ENCODE measurements around the gene SERF1B. TPM values are rescaled to one million over a fixed set of nuclear protein-coding genes. Genes with fewer than 3 reads are reported as not detected.
"Not testable (repeated sequence)": the region's sequence is repeated elsewhere in the genome, so short reads cannot be mapped to it uniquely, and the experiment has no call there.

Gene SERF1B
- total RNA-seq: 33.8 and 59.3 TPM in 2 replicates

GRCh38 chr5:70025106-70025844, at the start of gene SERF1B:
Gene SERF1B, plus strand, starts transcription at chr5:70025251. Its CDS starts 201 bp downstream, at chr5:70025452.
- DNase-seq (ENCODE audit: low read depth): not testable (repeated sequence)

DNA sequence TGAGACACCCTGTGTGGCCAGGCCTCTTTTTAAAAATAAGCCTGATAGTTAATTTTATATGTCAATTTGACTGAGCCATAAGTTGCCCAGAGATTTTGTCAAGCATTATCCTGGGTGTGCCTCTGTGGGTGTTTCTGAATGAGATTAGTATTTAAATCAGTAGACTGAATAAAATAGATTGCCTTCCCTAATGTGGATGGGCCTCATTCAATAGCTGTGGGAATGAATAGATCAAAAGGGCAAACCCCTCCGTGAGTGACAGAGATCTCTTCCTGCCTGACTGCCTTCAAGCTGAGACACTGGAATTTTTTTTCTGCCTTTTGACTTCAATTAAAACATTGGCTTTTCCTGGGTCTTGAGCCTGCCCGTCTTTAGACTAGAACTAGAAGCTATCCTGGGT, 33.3 kb upstream of the SERF1B start:
- not testable (repeated sequence) for DNase-seq (ENCODE audit: low read depth); H3K4me3 ChIP-seq (ENCODE audit: low read depth, low read length)

More at GRCh38 chr5:70025106-70025844, at the start of gene SERF1B:
- not testable (repeated sequence) for H3K4me3 ChIP-seq (ENCODE audit: low read depth, low read length)

DNA sequence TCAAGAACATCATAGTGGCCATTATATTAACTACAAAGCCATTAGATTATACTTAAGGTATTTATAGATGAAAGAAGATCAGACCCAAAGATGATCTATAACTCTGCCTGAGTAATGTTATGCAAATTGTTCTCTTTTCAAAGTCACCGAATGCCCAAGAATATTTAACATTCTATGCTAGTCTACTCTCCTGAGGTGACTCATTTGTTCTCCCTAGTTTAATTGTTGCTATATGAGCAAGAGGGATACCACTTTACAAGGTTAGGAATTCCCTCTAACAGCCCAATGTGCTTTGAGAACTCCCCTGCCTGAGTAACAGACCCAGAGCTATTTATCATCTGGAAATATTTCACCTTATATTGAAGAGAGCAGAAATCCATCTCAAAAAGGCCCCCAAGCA, 29.5 kb upstream of the SERF1B start:
- DNase-seq (ENCODE audit: low read depth); H3K4me3 ChIP-seq (ENCODE audit: low read depth, low read length): not testable (repeated sequence)

GRCh38 chr5:70020660-70021059, 4.4 kb upstream of the SERF1B start:
- not testable (repeated sequence) for DNase-seq (ENCODE audit: low read depth); H3K4me3 ChIP-seq (ENCODE audit: low read depth, low read length)

DNA sequence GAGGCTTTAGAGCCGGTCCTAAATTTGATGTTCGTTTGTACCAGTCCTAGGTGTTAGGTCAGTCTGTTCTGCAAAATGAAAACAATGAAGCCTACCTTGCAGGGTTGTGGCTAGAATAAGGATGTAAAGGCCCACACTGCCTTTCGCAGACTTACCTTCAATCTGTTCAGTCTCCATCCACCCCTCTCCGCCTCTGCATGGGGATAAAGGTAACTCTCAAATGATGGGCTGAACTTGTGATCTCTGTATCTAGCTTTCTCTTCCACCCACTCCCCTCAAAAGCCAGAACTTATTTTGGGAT, 744 bp downstream of the SERF1B start:
- not testable (repeated sequence) for H3K4me3 ChIP-seq (ENCODE audit: low read depth, low read length); DNase-seq (ENCODE audit: low read depth)

DNA sequence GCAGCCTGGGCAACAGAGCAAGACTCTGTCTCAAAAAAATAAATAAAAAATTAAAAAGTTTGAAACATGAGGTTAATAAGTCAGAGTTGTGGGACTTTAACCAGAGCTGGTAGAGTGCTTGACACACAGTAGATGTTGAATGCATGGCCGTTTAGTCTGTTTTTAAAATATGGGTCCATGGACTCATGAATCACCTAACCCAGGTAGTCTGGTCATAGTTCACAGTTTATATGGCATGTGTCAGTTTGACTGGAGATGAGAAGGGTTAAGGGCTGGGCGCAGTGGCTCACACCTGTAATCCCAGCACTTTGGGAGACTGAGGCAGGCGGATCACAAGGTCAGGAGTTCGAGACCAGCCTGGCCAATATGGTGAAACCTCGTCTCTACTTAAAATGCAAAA, 6.2 kb downstream of the SERF1B start:
- not testable (repeated sequence) for DNase-seq (ENCODE audit: low read depth)

DNA sequence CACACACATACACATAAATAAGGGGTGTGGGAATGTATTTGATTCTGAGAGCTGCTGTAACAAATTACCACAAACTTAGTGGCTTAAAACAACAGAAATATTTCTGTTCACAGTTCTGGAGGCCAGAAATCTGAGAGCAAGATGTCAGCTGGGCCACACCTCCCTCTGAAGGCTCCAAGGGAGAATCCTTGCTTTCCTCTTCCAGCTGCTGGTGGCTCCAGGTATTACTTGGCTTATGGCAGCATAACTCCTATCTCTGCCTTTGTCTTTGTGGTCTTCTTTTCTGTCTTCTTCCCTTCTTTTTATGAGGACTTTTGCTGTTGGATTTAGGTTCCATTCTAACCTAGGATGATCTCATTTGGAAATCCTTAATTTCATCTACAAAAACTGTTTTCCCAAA, 16.4 kb downstream of the SERF1B start:
- DNase-seq (ENCODE audit: low read depth); H3K4me3 ChIP-seq (ENCODE audit: low read depth, low read length): not testable (repeated sequence)

More for the DNA sequence above, 6.2 kb downstream of the SERF1B start:
- not testable (repeated sequence) for H3K4me3 ChIP-seq (ENCODE audit: low read depth, low read length)

DNA sequence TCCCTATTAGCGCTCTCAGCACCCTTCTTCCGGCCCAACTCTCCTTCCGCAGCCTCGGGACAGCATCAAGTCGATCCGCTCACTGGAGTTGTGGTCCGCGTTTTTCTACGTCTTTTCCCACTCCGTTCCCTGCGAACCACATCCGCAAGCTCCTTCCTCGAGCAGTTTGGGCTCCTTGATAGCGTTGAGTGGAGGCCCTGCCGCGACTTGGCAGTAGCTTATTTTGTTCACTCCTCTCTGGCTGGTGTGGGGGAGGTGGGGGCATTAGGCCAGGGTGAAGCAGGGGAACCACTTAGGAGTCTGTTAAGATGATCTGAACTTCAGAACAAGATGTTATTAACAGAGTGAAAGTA, 24.7 kb downstream of the SERF1B start:
- not testable (repeated sequence) for DNase-seq (ENCODE audit: low read depth)

DNA sequence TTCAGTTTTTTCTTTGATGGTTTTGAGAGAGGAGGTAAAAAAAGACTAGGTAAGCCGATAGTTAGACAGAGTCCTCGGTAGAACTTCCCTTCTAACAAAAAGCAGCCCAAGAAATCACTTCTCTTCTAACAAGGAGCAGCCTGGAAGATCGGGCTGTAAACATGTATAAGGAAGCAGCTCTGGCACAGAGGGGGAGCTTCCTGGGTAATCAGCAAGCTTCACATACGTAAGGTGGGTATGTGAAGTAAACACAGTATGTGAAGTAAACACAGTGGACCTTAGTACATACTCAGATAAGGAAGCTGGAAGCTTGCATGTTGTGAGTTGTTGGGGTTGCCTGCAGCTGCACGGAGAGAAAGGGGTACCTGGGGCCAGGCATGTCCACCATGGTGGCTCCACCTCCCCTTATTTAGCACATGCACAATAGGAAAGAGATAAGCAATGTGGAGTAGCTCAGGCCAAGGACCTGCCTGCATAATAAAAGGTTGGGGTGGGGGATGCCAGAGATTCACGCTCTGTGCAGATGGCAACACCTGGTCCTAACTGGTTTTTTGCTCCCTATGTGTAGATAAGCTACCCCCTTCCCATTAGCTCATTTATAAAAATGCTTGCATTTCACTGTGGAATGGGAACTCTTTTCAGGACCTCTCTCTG, 31.4 kb downstream of the SERF1B start:
- DNase-seq (ENCODE audit: low read depth); H3K4me3 ChIP-seq (ENCODE audit: low read depth, low read length): not testable (repeated sequence)

More for the DNA sequence above, 24.7 kb downstream of the SERF1B start:
- not testable (repeated sequence) for H3K4me3 ChIP-seq (ENCODE audit: low read depth, low read length)

DNA sequence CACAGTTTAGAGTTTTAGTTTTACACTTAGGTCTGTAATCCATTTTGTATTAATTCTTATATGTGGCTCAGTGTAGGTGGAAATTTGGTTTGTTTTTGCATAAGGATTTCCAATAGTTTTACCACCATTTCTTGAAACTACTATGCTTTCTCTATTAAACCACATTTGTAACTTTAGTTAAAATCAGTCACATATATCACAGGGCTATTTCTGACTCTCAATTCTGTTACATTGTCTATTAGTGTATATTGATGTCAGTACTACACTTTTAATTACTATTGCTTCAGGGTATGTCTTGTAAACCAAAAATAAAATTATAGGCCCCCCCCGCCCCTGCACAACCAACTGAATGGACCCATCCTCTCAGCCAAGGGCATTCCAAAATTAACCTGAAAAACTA, 32.1 kb downstream of the SERF1B start:
- DNase-seq (ENCODE audit: low read depth); H3K4me3 ChIP-seq (ENCODE audit: low read depth, low read length): not testable (repeated sequence)

GRCh38 chr5:70077632-70078031, 52.6 kb downstream of the SERF1B start:
- not testable (repeated sequence) for H3K4me3 ChIP-seq (ENCODE audit: low read depth, low read length); DNase-seq (ENCODE audit: low read depth)

DNA sequence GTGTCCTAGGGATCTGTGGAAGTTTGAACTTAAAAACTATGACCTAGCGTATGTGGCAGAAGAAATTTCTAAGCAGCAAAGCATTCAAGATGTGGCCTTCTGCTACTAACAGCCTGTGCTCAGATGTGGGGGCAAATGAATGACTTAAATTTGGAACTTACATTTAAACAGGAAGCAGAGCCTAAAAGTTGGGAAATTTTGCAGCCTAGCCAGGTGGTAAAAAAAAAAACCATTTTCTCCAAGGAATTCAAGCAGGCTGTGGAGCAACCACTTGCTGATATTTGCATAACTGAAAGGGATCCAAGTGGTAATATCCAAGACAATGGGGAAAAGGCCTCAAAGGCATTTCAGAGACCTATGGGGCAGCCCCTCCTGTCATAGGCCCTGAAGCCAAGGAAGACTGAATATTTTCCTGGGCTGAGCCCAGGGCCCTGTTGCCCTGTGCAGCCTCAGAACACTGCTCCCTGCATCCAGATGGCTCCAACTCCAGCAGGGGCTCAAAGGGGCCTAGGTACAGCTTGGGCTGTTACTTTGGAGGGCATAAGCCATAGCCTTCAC, 63.9 kb downstream of the SERF1B start:
- H3K4me3 ChIP-seq (ENCODE audit: low read depth, low read length); DNase-seq (ENCODE audit: low read depth): not testable (repeated sequence)

- not testable (repeated sequence) for DNase-seq (ENCODE audit: low read depth); H3K4me3 ChIP-seq (ENCODE audit: low read depth, low read length)
Observed at GRCh38 chr5:70091776-70092175, 66.7 kb downstream of the SERF1B start.

Other genes starting within 250 kb of the SERF1B start
- gene SMN2, start 24.4 kb downstream of the SERF1B start, total RNA-seq: 44.6 and 54.4 TPM in 2 replicates